ENCODE measurements around the gene TMA7.

Gene TMA7

DNA sequence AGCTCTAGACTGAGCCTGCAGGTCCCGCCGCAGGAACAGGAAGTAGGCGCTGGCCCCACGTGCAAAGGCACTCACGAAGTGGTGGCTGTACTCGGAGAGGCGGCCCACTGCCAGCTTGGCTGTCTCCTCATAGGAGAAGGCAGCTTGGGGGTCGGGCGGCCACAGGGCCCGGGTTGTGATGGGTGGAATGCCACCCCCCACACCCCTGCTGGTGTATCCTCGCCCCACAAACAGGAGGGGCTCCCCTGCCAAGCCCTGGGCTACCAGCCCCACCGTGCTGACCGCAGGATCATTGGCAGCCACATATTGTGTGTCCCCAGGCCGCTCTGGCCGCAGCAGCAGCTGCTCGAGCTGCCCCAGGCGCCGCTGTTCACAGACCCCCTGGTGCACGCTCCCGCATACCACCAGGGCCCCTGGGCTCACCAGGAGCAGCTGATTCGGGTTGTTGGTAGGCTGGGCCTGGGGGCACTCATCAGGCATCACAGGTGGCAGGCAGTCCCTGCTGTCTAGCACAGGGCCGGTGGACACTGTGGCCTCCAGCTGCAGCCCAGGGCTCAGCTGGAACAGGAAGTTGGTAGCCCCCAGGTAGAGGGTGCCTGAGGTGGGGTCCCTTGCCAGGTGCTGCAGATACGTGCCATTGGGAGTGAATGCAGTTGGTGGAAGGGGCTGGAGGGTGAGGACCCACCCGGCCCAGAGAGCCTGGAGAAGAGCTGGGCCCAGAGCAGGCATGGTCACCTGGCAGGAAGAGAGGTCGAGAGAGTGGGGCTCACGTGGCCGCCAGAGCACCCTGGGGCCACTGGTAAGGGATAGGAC, 16.0 kb upstream of the TMA7 start:
- no peak for DNase-seq

DNA sequence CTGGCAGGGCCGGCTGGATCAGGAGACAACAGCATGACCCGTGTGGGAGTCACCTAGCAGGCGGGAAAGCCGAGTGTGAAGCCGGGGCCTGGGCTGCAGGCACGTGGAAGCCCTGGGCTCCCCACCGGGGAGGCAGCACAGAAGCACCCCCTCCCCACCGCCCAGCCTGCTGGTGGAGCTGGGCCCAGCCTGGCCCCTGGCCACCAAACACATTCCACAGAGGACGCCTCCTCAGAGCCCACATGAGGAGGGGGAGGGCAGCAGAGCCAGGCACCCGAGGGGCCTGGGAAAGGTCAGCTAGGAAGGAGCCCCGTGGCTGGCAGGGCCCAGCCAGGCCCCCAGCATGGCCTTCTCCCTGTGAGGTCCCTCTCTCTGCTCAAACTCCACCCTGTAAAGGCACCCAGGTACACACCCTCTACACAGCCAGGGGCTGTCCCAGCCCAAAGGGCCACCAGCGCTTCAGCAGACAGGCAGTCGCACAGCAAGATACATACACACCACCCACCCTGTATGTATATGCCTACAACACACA, 14.7 kb upstream of the TMA7 start:
- no peak for DNase-seq

DNA sequence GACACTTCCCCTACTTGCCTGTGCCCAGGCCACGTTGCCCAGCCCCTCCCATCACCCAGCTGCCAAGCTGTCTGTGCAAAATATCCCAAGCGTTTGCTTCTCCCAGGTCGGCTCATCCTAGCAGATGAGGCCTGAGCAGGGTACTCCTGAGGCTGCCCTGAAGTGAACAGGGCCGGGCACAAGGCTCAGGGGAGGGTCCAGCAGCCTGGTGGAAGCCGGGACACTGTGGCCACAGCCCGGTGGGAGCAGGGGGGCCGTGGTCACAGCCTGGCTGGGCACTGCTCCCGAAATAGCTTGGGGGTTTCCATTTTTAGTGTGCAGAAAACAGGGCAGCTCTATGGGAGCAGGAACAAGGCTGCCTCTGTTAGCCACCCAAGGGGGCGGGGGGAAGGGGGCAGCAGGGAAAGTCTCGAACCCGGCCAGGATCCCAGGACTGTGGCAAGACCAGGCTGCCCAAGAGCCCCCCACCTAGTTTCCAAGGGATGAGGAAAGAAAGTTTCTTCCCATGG, 13.6 kb upstream of the TMA7 start:
- no peak for DNase-seq

DNA sequence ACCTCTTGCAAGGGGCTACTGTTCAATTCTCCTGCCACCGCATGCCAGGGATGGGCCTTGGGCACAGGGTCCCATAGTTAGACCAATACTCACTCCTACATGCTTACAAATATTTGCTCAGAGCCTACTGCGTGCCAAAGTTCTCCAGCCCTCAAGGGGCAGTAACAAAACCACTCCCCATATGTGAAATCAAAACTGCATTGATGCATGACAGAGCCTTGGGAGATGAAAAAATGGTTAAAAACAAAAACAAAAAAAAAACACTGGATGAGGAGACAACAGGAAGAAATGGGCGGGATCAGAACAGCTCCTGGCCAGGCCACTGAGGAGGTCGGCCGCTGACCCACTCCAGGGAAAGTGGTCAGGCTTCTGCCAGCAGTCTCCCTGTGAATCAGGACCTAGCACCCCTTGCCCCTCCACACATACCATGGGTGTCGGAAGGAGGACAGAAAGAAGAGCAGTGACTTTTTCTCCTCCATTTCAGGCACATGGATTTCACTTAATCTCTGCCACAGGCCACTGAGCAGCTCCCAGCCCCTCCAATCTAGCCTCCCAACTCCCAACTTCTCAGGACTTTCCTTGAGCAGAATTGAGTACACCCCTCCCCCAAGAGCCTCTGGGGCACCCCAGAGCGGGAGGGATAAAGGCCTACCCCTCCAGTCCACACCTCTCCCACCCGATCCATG, 13.0 kb upstream of the TMA7 start:
- no peak for DNase-seq

DNA sequence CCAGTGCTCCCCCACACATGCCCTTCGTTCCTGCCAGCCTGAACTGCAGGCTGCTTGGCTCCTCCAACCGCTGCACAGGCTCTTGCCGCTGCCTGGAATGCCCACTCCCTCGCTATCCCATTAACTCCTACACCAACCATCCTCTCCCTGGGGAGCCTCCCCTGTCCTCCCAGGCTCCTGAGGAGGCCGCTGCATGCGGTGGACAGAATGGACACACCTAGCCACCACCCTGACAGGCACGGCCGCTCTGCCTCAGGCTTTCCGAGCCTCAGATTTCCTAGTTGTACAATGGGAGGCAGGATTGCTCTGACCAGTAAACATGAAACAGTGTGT, 12.5 kb upstream of the TMA7 start:
- DNase-seq: no peak

DNA sequence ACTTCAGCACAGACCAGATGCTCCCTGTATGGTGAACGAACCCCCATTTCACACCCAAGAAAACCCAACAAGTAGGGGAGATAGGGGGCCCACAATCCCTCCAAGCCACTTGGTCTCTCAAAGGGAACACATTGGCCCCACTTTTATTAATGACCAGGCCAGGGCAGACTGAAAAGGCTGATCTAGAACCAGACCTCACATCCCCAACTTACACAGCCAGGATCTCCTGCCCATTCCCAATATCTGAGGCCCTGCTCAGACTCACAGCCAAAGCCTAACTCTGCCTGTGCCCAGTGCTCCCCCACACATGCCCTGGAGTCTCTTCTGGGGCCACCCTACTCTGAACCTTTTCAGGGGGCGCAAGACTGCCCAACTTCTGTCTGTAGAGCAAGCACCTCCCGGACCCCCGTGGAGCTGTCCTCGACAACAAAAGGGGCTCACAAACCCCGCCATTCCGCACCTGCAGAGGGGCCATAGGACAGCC, 11.9 kb upstream of the TMA7 start:
- no peak for DNase-seq

DNA sequence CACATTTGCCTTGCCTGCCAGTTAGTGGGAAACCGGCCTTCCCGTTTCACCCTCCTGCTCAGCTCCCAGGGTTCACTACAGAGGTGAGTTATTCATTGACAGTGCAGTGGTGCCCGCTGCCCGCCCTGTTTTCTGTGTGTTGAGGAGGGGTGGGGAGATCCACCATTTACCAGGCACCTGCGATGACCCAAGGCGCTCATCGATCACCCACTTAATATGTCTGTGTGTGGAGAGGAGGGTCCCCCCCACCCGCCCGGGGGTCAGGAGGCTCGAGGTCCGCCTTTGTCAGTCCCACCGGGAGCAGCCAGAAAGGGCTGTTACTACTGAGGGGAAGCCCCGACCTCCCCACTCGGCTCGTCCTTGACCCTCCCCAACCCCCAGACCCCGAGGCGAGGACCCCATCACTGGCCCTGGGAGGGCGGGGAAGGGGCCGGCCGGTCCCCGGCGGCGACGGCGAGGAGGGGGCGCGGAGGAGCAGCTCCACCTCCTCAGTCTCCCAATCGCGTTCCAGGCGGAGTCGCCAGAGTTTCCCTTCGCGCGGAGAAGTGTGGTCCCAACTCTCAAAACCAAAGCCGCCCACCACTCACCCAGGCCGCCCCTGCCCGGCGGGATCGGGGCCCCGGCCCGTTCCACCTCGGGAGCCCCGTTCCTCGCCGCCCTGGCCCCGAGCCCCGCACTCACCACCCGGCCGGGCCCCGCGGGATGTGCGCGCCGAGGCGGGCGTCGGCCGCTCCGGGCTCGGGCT, 11.3 kb upstream of the TMA7 start:
- DNase-seq: no peak

DNA sequence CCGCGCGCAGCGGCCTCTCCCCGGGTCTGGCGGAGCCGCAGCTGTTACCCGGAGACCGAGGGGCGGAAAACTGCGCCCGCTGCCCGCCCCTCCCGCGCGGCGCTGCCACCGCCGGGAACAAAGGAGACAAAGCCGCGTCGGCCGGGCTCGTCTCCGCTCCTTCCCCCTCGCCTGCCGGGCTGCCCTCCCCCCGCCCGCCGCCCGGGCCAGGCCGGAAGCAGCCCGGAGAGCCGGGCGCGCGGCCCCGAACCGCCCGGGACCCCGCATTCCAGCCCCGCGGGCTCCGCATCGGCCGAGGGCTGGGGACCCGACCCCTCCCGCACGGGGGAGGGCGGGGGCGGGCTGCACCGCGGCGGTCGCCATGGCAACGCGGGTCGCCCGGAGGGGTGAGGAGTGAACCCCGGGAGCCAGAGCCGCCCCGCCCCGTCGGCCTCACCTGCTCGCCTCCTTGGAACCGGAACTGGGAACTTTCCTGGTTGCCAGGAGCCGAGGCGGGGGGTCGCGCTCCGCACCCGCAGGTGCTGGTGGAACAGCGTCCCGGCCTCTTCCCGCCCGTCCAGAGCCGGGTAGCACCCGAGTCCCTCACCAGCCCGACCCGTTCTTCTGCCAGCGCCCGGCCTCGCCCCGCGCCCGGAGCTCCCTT, 10.6 kb upstream of the TMA7 start:
- peak; percentile 36 for DNase-seq

DNA sequence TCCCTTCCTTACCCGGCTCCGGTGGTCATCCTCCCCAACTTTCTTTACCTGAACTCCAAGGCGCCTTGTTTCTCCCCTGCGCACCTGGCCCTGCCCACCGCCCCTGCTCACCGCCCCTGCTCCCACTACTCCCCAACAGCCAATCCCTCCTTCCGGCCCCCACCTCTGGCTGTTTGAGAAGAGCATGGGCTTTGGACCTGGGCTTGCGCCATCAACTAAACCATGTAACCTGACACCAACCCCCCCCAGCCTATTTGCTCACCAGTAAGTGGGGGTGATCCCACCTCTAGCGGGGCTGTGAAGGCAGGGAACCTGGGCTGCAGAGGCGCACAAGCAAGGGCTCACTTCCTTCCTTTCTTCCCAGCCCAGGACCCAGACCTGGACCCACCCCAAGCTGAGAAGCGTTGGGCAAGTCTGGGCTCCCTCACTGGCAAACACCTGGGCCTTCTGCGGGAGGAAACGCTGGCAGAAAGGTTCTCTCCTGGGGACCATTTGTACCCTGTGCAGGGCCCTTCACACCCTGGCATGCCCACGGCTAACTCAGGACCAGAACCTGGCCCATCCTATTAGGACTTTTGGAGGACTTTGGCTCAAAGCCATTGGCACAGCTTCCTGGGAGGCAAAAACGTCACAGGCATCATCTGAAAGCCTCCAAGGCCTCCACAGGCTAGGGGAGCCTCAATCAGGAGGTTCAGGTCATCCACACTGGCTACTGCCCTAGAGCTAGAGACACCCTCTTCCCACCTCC, 9.9 kb upstream of the TMA7 start, which contains the start of gene PLXNB1:
TSS of gene PLXNB1 (minus strand) at position 127 of the 748 bp plus-strand sequence. CDS start 5,475 bp downstream, outside the sequence.
- peak; percentile 70 for DNase-seq

DNA sequence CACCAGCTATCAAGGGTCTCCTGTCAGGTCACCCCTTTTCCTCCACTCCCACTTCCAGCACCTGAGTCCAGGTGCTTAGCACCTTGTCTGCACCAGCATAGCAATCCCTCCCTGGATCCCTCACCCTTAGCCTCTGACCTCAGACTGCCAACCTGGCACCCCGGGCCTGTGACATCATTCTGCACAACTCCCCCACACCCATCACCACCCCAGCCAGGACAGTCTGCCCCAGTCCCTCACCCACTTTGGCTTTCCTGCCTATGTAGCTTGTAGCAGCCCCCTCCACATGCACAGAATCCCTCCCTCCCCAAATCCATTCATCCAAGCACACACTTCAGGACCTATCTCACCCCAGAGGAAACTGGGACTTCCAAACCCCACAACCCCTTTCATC, 9.4 kb upstream of the TMA7 start:
- no peak for DNase-seq

DNA sequence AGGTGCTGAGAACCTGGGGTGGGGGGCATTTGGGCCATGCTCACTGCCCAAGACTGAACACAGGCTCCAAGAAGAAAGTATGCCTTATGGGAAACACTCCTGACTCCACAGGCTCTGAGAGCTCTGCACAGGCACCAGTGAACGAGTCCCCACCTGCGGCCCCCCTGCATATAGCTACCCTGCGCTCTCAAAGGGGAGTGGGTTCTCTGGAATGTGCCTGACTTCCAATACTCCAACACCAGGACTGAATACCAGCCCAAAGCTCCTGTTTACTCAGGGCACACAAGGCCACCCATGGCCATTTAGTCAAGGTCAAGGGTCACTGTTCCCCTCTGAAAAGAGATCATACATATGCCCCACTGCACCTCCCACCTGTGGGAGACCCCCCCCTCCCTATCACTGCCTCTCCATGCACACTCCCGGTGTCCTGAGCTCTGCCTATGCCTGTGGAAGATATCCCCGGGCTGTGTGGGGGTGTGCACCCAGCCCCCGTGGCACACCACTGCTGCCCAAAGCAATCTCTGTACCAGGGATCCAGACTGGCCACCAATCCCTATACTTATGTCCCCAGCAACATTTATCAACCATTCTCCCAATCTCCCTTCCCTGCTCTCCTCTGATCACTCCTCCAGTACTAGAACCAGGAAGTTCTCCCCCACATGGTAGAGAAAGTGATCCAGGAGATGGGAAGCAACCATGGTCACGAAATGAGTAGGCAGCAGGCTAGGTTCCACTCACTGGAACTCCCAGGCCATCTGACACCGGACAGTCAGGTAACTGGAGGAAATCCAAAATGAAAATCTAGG, 8.6 kb upstream of the TMA7 start:
- DNase-seq: no peak

DNA sequence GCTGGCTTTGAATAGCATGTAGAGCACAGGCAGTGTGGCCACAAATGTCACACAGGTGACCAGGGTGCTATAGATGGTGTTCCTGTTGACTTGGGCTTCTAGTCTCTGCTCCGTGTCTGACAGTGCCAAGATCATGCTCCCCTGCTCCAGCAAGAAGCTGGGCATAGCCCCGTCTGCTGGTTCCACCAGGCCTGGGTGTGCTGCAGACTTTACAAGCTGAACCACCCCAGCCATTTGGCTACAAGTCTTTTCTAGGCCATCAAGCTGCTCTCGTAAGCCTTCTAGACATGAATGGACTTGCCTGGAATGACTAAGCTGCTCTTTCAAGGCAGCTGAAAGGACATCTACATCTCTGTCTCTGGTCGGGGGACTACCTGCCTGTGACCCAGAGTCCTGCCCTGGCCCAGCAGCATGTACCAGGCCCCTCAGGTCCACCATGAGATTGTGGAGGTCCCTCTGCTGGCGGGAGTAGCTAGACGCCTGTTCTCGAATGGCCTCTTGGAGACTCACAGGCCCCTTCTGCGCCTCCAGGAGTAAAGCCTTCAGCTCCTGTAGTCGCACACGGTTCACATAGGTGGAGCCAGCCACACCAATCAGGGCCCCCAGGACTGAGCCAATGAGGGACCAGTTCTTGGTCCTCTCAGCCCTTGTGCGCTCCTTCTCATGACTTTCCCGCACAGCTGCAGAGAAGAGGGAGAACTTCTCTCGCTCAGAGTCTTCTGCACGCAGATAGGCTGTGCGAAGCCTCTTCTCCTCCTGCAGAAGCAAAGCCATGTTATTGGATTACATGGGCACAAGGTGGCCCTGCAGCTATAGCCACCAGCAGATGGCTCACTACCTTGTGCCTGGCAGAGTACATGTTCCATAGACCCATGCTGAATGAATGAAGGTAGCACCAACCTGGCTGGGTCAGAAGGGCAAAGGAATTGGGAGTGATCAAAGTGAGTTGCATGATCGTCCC, 7.4 kb upstream of the TMA7 start:
- DNase-seq: no peak

DNA sequence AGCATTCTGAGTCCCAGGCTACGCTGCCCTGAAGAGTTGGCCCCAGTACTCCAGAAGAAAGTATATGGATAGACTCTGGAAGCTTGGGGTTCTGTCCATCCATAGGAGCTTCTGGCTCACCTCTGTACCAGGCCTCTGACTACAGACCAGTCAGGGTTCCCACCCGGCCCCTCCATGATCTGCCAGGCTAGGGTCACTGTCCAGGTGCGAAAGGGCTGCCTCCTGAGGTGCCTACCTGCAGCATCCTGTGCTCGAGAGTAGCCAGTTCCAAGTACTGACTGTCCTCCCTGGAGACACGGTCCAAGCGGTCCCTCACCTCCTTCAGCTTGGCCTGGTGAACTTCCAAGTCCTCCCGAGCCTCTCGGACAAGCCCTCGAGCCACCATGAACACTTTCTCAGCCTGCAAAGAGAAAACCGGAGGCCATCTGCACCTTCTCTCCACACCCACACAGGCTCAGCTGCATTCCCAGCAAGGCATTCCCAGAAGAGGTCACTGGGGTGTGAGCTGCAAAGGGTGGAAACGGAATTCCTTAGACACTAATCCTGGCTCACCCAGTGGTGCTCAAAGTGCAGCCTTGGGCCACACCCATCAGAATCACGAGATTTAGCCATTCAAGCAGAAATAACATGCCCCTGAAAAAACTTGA, 6.5 kb upstream of the TMA7 start:
- DNase-seq: no peak

DNA sequence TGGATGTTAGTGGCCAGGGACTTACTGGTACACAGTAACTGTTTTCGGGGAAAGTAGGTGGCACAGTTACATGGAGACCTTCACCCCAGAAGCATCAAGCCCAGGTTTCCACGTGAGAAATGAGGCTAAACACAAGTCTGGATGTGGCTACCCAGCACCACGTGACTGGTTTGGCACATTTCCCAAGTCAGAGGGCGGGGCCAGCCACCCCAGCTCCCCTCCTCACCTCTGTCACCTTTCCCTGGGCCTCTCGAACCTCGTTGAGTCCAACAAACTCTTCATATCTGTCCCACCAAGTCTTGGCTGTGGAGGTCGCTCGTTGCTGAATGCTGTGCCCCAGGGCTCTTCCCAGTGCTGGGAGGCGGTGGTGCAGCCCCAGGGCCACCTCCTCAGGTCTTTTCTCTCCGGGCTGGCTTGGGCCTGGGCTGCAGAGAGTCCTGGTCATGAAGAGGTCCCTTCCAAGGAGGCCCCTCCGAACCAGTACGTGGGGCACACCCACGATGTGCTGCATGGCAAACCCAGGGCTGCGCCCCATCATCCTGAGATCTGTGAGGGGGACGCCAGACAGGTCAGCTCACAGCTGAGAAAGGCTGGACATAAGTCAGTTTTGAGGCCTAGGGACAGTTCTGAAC, 5.3 kb upstream of the TMA7 start:
- no peak for DNase-seq

DNA sequence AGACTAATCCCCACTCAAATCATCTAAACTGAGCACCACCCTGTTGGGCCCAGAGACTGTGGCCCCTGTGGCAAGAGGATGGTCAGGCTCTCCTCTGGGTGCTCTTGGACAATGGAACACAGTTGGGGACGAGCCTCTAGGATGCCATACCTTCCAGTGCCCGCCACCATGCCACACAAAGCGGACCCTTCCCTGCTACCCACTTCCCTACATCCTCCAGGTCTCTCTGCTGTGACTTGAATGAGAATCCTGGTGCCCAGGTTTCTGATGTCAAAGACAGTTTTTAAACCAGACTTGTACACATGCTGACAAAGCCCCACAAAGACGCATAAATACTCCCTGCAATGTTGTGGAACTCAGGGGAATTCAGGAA, 4.8 kb upstream of the TMA7 start:
- no peak for DNase-seq

DNA sequence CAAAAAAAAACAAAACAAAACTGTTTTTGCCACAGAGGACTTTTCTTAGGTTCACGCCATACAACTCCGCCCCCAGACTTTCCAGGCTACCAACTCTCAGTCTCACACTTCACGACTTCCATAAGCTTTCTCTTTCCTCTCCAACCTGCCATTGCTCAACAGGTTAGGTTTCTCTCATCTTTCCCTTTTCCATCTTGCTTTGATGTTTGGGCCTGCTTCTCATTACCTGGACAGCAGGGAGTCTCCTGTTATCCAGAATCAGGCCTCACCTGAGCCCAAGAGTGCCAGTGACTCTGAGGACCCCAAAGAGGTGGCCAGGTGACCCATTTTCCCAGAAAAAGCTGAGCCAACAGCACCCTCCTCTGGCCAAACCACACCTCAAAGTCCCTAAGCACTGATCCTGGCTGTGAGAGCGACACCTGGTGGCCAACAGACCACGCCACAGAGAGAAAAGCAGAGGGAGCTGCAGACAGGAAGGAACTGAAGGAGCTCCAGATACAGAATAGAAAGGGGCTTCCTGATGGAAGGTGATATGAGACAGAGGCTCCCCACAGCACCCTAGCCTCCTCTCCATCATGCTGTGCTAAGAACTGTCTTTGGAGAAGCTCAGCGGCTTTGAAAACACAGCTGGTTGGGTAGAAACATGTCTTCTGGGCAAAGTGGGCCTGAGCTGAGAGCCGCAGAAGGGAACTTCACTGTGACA, 4.1 kb upstream of the TMA7 start:
- peak; percentile 59 for DNase-seq

DNA sequence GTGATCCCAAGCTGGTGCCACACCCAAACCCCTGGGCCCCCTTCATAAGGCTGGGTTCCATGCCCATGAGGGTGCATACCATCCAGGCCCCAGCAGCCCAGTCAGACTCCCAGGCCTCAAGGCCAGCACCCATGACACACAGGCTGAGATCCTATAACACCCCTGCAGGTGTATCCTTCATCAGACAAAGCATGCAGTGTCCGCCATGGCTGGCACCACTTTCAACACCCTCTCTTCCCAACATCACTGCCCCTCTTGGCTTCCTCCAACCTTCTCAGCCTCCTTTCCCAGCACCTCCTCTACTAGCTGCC, 3.6 kb upstream of the TMA7 start:
- DNase-seq: no peak

DNA sequence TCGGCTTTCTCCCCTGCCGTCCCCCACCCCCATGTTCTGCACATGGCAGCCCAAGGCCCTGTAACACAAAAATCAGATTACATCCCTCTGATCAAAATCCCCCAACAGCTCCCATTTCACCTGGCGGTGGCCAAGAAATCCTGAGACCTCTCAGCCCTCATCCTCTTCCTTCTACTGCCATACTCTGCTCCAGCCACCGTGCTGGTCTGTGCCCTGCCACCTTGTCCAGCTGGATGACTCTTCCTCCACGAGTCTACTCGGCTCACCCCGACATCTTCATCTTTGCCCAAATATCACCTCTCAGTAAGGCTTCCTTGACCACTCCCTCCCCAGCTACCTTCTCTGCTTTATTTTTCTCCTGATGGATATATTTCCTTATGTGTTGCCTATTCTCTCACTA, 3.2 kb upstream of the TMA7 start:
- DNase-seq: no peak
